SK-N-SH treated with all-trans-retinoic acid at 6 μM for 48 hours (cell line): ENCODE data around the gene VMP1.

Source experiments
- ATAC-seq: fragments of 200-7000 bp; cut with Tn5 transposase; 3 replicates; pipeline ENCODE4 v1.9.1; 2020; ENCODE audit warnings: mild to moderate bottlenecking, moderate library complexity
- ARNTL ChIP-seq: fragments of 450-650 bp; formaldehyde crosslinking; IDR thresholded peaks from 2 replicates; pipeline ENCODE4 v1.5.0; 2020; ENCODE audit warnings: low read depth, mild to moderate bottlenecking, moderate library complexity, borderline replicate concordance
- BACH2 ChIP-seq: fragments of 250-450 bp; sonication (Bioruptor Pico); IDR thresholded peaks from 2 replicates; pipeline ENCODE4 v1.9.0; 2021; ENCODE audit warnings: mild to moderate bottlenecking, borderline replicate concordance
- CSDC2 ChIP-seq: fragments of 250-450 bp; sonication (Bioruptor Pico); IDR thresholded peaks from 2 replicates; pipeline ENCODE4 v1.5.0; 2020; ENCODE audit warnings: mild to moderate bottlenecking, moderate library complexity
- CSRNP3 ChIP-seq: fragments of 250-450 bp; sonication (Bioruptor Pico); IDR thresholded peaks from 2 replicates; pipeline ENCODE4 v1.5.1; 2021; ENCODE audit warnings: mild to moderate bottlenecking, moderate library complexity
- ESRRG ChIP-seq: fragments of 250-450 bp; sonication (Bioruptor Pico); IDR thresholded peaks from 2 replicates; pipeline ENCODE4 v1.6.1; 2021; ENCODE audit warnings: mild to moderate bottlenecking
- GLIS3 ChIP-seq: fragments of 250-450 bp; sonication (Bioruptor Pico); IDR thresholded peaks from 2 replicates; pipeline ENCODE4 v1.5.0; 2020; ENCODE audit warnings: mild to moderate bottlenecking, moderate library complexity
- ISL1 ChIP-seq: fragments of 250-450 bp; sonication (Bioruptor Pico); IDR thresholded peaks from 2 replicates; pipeline ENCODE4 v2.1.2; 2022; ENCODE audit warnings: mild to moderate bottlenecking, moderate library complexity
- OSR1 ChIP-seq: fragments of 250-450 bp; sonication (Bioruptor Pico); IDR thresholded peaks from 2 replicates; pipeline ENCODE4 v1.8.0; 2022; ENCODE audit warnings: moderate library complexity, mild to moderate bottlenecking, inconsistent platforms
- PATZ1 ChIP-seq: fragments of 250-450 bp; sonication (Bioruptor Pico); IDR thresholded peaks from 2 replicates; pipeline ENCODE4 v1.8.0; 2020; ENCODE audit warnings: mild to moderate bottlenecking, moderate library complexity, borderline replicate concordance
- RARB ChIP-seq: fragments of 250-450 bp; sonication (Bioruptor Pico); IDR thresholded peaks from 2 replicates; pipeline ENCODE4 v1.8.0; 2021; ENCODE audit warnings: mild to moderate bottlenecking, moderate library complexity
- SNAI2 ChIP-seq: fragments of 250-450 bp; sonication (Bioruptor Pico); IDR thresholded peaks from 2 replicates; pipeline ENCODE4 v1.5.0; 2020; ENCODE audit warnings: mild to moderate bottlenecking, moderate library complexity
- TCF4 ChIP-seq: fragments of 250-450 bp; sonication (Bioruptor Pico); IDR thresholded peaks from 2 replicates; pipeline ENCODE4 v1.8.0; 2021; ENCODE audit warnings: mild to moderate bottlenecking, moderate library complexity, borderline replicate concordance
- TSHZ2 ChIP-seq: fragments of 250-450 bp; sonication (Bioruptor Pico); IDR thresholded peaks from 2 replicates; pipeline ENCODE4 v1.5.0; 2020; ENCODE audit warnings: mild to moderate bottlenecking, moderate library complexity
- ZC3H10 ChIP-seq: fragments of 250-450 bp; sonication (Bioruptor Pico); IDR thresholded peaks from 2 replicates; pipeline ENCODE4 v1.5.1; 2021; ENCODE audit warnings: mild to moderate bottlenecking, moderate library complexity
- ZFP3 ChIP-seq: fragments of 250-450 bp; sonication (Bioruptor Pico); IDR thresholded peaks from 2 replicates; pipeline ENCODE4 v1.5.0; 2020; ENCODE audit warnings: mild to moderate bottlenecking, moderate library complexity
- ZFP30 ChIP-seq: fragments of 450-650 bp; formaldehyde crosslinking; IDR thresholded peaks from 2 replicates; pipeline ENCODE4 v1.5.0; 2022; ENCODE audit warnings: mild to moderate bottlenecking, moderate library complexity
- ZNF565 ChIP-seq: fragments of 450-650 bp; formaldehyde crosslinking; conservative IDR thresholded peaks from 2 replicates; pipeline ENCODE4 v1.5.0; 2020; ENCODE audit warnings: low read depth, mild to moderate bottlenecking, moderate library complexity
- ZNF70 ChIP-seq: fragments of 450-650 bp; formaldehyde crosslinking; IDR thresholded peaks from 2 replicates; pipeline ENCODE4 v1.5.0; 2020; ENCODE audit warnings: mild to moderate bottlenecking, moderate library complexity
- ZNF8 ChIP-seq: fragments of 450-650 bp; formaldehyde crosslinking; IDR thresholded peaks from 2 replicates; pipeline ENCODE4 v1.5.0; 2020; ENCODE audit warnings: mild to moderate bottlenecking, moderate library complexity
- TF ChIP-seq, protein P1 (sequence below): fragments of 250-450 bp; sonication (Bioruptor Pico); IDR thresholded peaks from 2 replicates; pipeline ENCODE4 v1.8.0; 2021; ENCODE audit warnings: low read depth, mild to moderate bottlenecking, moderate library complexity, borderline replicate concordance

Gene VMP1

DNA sequence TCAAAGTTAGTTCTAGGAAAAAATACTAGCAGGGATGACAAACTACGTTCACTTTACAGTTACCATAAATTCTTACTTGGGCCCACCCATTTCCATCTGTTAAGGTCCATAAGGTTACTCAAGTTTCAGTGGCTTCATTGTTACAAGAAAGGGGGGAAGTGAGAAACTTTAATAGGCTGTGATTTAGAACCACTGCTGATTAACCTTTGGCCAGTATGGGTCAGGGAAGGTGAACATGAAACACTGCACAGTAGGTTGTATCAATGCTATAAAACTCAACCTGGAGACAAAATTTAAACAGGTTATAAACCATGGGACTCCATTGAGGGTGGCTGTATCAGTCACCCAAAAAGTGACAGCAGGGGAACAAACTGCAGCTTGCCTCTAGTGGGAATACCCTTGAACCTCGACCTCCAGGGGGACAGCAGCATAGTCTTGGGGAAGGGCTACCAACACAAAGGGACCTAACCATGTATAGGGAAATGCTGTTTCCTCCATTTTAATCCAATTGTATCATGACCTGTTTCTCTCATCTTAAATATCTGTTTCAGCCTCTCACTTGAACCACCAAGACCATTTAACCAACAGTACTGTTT lies 10.7 kb upstream of the VMP1 start:
- ATAC-seq, result no peak
- TF ChIP-seq PATZ1 (CRISPR knock-in tag) (0 out of 2 replicates have a peak, but pooled peaks have one; percentile 1), CSRNP3 (CRISPR knock-in tag) (peak; percentile 52; the same call in 1 of the 2 replicates), CSDC2 (no peak), GLIS3 (CRISPR knock-in tag) (0 out of 2 replicates have a peak, but pooled peaks have one; percentile 15)

DNA sequence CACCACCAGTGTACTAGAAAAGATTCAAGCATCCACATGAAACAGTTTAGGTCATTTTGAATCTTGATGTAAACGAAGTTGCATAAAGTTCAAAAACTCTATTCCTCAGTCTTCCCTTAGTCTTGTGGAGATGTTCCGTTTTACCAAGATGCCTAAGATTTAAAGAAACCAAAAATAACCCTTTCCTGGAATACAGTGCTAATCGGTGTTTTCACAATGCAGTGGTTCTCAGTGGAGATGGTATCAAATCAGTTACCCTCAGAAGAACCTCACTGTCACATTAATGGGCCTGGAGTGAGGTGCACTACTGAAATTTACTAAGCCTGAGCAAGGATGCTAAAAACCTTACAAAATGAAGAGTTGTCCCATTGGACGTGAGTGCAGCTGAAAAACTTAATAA lies 9.3 kb upstream of the VMP1 start:
- TF ChIP-seq ZNF565 (no peak), BACH2 (CRISPR knock-in tag) (no peak), PATZ1 (CRISPR knock-in tag) (no peak), TSHZ2 (CRISPR knock-in tag) (no peak), TCF4 (no peak), SNAI2 (CRISPR knock-in tag) (no peak), ESRRG (CRISPR knock-in tag) (no peak), ISL1 (CRISPR knock-in tag) (no peak), ARNTL (CRISPR knock-in tag) (no peak), ZFP30 (no peak), CSDC2 (no peak), RARB (CRISPR knock-in tag) (no peak), CSRNP3 (CRISPR knock-in tag) (no peak), OSR1 (CRISPR knock-in tag) (no peak)
- TF ChIP-seq, protein P1, sequence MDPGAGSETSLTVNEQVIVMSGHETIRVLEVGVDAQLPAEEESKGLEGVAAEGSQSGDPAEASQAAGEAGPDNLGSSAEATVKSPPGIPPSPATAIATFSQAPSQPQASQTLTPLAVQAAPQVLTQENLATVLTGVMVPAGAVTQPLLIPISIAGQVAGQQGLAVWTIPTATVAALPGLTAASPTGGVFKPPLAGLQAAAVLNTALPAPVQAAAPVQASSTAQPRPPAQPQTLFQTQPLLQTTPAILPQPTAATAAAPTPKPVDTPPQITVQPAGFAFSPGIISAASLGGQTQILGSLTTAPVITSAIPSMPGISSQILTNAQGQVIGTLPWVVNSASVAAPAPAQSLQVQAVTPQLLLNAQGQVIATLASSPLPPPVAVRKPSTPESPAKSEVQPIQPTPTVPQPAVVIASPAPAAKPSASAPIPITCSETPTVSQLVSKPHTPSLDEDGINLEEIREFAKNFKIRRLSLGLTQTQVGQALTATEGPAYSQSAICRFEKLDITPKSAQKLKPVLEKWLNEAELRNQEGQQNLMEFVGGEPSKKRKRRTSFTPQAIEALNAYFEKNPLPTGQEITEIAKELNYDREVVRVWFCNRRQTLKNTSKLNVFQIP (CRISPR knock-in tag), result no peak
- ATAC-seq, result no peak

- ATAC-seq, result no peak
- TF ChIP-seq ZC3H10 (CRISPR knock-in tag) (no peak), ZNF565 (no peak), SNAI2 (CRISPR knock-in tag) (no peak), ISL1 (CRISPR knock-in tag) (no peak), ZNF8 (CRISPR knock-in tag) (no peak), ZFP3 (no peak), ZNF70 (CRISPR knock-in tag) (no peak), ESRRG (CRISPR knock-in tag) (no peak), PATZ1 (CRISPR knock-in tag) (no peak), ZFP30 (no peak)
Observed at GRCh38 chr17:59699218-59699617, 8.2 kb upstream of the VMP1 start.
